ENCODE results near the gene AMOTL1.
"Not testable (repeated sequence)": the region's sequence is repeated elsewhere in the genome, so short reads cannot be mapped to it uniquely, and the experiment has no call there.

The AMOTL1 gene

DNA sequence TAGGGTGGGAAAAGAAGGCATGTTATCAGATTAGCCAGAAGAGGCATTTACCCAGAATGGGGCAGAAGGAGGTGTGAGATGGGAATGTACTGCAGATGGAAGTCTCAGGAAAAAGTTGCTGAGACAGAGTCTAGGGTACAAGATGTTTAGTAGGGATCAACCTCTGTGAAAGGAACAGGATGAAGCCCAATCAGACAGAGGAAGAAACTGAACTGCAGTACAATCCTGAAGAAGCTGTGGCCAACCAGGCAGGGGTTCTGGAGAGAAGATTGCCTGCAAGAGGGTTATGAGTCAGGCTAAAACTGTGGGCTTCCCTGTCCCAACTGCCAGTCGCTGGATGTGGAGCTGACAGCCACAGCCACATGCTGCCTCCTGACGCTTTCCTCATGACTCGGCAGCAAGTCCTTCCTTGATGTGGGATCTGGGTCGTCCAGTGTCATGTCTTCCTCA is 141.2 kb downstream of the AMOTL1 start:
- Histone ChIP-seq H3K9ac (ENCODE audit: low read depth, low read length) (no peak overlapping the region), H3K9me3 (replicated peaks; ENCODE audit: low read length) (no peaks in the 10 kb centered on the region), H3K4me2 (ENCODE audit: low read length) (no peak overlapping the region), H3K27me3 (ENCODE audit: control insufficient read depth, insufficient read depth, low read length) (no peaks in the 10 kb centered on the region), H3K36me3 (ENCODE audit: insufficient read depth, low read length) (peaks cover 3% of the 10 kb centered on the region), H3K4me1 (ENCODE audit: control insufficient read depth, insufficient read depth, low read length) (no peaks in the 10 kb centered on the region), H3K4me3 (ENCODE audit: low read length) (no peak overlapping the region)

DNA sequence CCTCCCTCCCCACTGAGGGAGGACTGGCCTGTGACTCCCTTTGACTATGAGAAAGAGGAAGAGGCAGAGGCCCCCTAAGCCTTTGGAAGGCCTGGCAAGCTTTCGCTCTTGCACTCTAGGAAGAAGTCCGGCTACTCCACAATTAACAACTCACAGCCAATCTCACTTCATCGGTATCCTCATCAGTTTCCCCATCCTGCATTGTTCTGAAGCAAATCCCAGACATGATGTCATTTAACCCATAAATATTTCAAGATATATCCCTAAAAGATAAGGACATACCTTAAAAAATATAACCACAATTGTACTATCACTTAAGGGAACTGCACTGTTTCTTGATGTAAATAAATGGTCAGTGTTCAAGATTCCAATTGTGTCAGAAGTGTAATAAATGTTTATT is 142.1 kb downstream of the AMOTL1 start:
- Histone ChIP-seq H3K4me2 (ENCODE audit: low read length) (no peak overlapping the region), H3K9me3 (replicated peaks; ENCODE audit: low read length) (no peaks in the 10 kb centered on the region), H3K9ac (ENCODE audit: low read depth, low read length) (no peak overlapping the region), H3K27me3 (ENCODE audit: control insufficient read depth, insufficient read depth, low read length) (no peaks in the 10 kb centered on the region), H3K4me1 (ENCODE audit: control insufficient read depth, insufficient read depth, low read length) (no peaks in the 10 kb centered on the region), H3K4me3 (ENCODE audit: low read length) (no peak overlapping the region), H3K36me3 (ENCODE audit: insufficient read depth, low read length) (no peaks in the 10 kb centered on the region)

DNA sequence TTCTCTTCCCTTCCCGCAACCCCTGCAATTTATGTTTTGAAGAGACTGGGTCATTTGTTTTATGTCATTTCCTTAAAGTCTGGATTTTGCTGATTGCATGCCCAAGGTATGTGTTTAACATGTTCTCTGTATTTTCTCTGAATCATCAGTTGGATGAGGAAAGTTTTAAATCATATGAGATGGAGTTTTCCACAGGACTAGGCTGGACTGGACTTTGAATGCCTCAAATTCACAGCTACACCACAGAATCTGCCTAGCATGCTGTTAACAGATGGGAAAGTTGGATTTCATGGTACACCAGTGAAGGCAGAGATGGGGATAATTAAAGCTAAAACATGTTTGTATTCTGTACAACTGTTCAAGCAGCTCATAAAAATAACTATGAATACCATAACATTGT is 142.6 kb downstream of the AMOTL1 start:
- H3K4me2 ChIP-seq (ENCODE audit: low read length), result no peak overlapping the region
- no peak overlapping the region for H3K4me3 ChIP-seq (ENCODE audit: low read length)
- no peaks in the 10 kb centered on the region for H3K36me3 ChIP-seq (ENCODE audit: insufficient read depth, low read length)
- H3K9me3 ChIP-seq (replicated peaks; ENCODE audit: low read length), result no peaks in the 10 kb centered on the region
- no peaks in the 10 kb centered on the region for H3K27me3 ChIP-seq (ENCODE audit: control insufficient read depth, insufficient read depth, low read length)
- no peaks in the 10 kb centered on the region for H3K4me1 ChIP-seq (ENCODE audit: control insufficient read depth, insufficient read depth, low read length)
- no peak overlapping the region for H3K9ac ChIP-seq (ENCODE audit: low read depth, low read length)

DNA sequence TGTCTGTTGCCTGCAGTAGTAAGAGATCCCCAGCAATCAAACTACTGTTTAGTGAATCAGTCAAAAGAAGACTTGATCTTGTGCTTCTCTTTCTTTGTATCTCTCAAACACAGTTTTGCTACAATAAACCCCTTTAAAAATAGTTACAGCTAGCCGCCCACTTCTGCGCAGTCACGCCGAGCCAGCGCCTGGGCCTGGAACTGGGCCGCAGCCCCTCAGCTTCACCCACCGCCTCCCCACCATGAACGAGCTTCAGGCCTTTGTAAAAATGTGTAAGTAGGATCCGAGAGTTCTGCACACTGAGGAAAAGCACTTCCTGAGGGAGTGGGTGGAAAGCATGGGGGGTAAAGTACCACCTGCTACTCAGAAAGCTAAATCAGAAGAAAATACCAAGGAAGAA is 144.7 kb downstream of the AMOTL1 start:
- Histone ChIP-seq H3K9ac (ENCODE audit: low read depth, low read length) (no peak overlapping the region), H3K27me3 (ENCODE audit: control insufficient read depth, insufficient read depth, low read length) (no peaks in the 10 kb centered on the region), H3K36me3 (ENCODE audit: insufficient read depth, low read length) (no peaks in the 10 kb centered on the region), H3K4me2 (ENCODE audit: low read length) (no peak overlapping the region), H3K4me3 (ENCODE audit: low read length) (no peak overlapping the region), H3K4me1 (ENCODE audit: control insufficient read depth, insufficient read depth, low read length) (no peaks in the 10 kb centered on the region), H3K9me3 (replicated peaks; ENCODE audit: low read length) (no peaks in the 10 kb centered on the region)

DNA sequence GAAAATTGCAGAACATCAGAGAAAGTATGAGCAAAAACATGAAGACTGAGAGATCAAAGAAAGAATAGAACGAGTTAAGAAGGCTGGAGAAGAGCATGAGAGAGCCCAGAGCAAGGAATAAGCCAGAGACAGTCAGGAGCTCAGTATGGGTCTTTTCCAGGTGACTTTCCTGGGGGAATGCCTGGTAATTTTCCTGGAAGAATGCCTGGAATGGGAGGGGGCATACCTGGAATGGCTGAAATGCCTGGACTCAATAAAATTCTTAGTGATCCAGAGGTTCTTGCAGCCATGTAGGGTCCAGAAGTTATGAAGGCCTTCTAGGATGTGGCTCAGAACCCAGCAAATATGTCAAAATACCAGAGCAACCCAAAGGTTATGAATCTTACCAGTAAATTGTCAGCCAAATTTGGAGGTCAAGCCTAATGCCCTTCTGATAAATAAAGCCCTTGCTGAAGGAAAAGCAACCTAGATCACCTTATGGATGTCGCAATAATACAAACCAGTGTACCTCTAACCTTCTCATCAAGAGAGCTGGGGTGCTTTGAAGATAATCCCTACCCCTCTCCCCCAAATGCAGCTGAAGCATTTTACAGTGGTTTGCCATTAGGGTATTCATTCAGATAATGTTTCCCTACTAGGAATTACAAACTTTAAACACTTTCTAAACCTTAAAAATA is 145.7 kb downstream of the AMOTL1 start:
- H3K9ac ChIP-seq (ENCODE audit: low read depth, low read length); H3K4me1 ChIP-seq (ENCODE audit: control insufficient read depth, insufficient read depth, low read length); H3K4me2 ChIP-seq (ENCODE audit: low read length); H3K4me3 ChIP-seq (ENCODE audit: low read length); H3K9me3 ChIP-seq (replicated peaks; ENCODE audit: low read length); H3K27me3 ChIP-seq (ENCODE audit: control insufficient read depth, insufficient read depth, low read length); H3K36me3 ChIP-seq (ENCODE audit: insufficient read depth, low read length): not testable (repeated sequence)

DNA sequence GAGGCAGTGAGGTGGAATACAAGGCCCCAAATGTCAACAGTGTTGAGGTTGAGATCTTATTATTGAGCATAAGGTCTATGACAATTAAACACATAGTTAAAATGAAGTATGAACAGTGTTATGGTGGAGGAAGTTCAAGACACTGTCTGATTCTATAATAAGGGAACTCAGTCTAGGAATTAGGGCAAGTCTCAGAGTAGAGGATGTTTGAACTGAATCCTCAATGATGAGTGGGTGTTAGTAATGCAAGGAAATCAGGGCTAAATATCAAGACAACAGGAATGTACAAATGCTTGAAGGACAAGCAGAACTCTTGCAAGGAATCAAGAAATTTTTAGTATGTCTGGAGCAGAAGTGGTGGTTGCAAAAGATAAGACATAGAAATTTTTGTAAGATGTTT is 152.2 kb downstream of the AMOTL1 start:
- no peaks in the 10 kb centered on the region for H3K9me3 ChIP-seq (replicated peaks; ENCODE audit: low read length)

DNA sequence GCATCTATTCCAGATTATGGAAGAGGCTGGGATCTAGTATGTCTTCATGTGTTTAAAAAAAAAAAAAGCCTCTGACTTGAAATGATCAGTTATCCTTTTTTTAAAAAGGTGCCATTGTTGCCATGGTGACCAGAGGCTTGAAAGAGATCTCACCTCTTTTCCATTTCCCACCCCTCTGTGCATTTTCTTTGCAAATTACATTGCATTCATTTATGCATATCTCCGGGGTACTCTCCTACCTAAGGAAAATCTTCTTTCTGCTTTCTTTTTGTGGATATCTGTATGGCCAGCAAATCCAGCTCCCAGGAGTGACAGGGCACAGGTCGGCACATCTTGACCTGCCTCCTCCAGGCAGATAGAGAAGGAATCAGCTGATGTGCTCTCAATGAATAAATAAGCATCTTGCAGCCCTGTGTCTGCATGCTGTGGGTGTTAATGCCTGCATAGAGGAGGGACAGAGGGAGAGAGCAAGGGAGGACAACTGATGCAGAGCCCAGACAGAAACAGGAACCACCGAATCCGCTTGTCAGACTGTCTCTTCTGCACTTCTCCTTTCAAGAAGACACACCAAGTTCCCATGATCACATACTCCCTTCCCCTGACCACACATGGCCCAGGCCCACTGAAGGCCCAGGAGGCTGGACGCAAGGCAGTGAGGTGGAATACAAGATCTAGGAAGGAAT is 154.3 kb downstream of the AMOTL1 start:
- no peak overlapping the region for H3K4me2 ChIP-seq (ENCODE audit: low read length)
- H3K4me1 ChIP-seq (ENCODE audit: control insufficient read depth, insufficient read depth, low read length), result peaks cover 16% of the 10 kb centered on the region
- no peaks in the 10 kb centered on the region for H3K36me3 ChIP-seq (ENCODE audit: insufficient read depth, low read length)
- no peaks in the 10 kb centered on the region for H3K9me3 ChIP-seq (replicated peaks; ENCODE audit: low read length)
- H3K27me3 ChIP-seq (ENCODE audit: control insufficient read depth, insufficient read depth, low read length), result no peaks in the 10 kb centered on the region
- no peak overlapping the region for H3K4me3 ChIP-seq (ENCODE audit: low read length)
- H3K9ac ChIP-seq (ENCODE audit: low read depth, low read length), result no peak overlapping the region

More for the DNA sequence above, 152.2 kb downstream of the AMOTL1 start:
- no peaks in the 10 kb centered on the region for H3K27me3 ChIP-seq (ENCODE audit: control insufficient read depth, insufficient read depth, low read length)
- no peaks in the 10 kb centered on the region for H3K4me1 ChIP-seq (ENCODE audit: control insufficient read depth, insufficient read depth, low read length)
- no peak overlapping the region for H3K4me3 ChIP-seq (ENCODE audit: low read length)
- no peaks in the 10 kb centered on the region for H3K36me3 ChIP-seq (ENCODE audit: insufficient read depth, low read length)
- no peak overlapping the region for H3K4me2 ChIP-seq (ENCODE audit: low read length)
- H3K9ac ChIP-seq (ENCODE audit: low read depth, low read length), result no peak overlapping the region

DNA sequence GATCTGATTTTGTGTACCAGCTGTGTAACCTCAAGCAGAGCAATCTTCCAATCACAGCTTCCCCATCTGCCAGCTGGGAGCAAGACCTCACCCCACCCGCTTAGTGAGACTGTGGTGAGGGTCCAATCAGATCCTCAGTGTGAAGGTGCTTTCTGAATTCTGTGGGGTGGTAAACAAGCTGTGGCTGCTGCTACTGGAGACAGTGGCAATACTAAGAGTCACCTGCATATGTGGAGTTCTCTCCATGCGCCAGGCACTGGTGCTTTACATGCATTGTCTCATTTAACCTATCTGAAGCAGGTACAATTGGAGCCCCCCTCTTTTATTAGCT is 154.8 kb downstream of the AMOTL1 start:
- Histone ChIP-seq H3K4me3 (ENCODE audit: low read length) (no peak overlapping the region), H3K27me3 (ENCODE audit: control insufficient read depth, insufficient read depth, low read length) (no peaks in the 10 kb centered on the region), H3K36me3 (ENCODE audit: insufficient read depth, low read length) (no peaks in the 10 kb centered on the region), H3K9me3 (replicated peaks; ENCODE audit: low read length) (no peaks in the 10 kb centered on the region), H3K4me1 (ENCODE audit: control insufficient read depth, insufficient read depth, low read length) (peaks cover 21% of the 10 kb centered on the region), H3K9ac (ENCODE audit: low read depth, low read length) (no peak overlapping the region), H3K4me2 (ENCODE audit: low read length) (no peak overlapping the region)

DNA sequence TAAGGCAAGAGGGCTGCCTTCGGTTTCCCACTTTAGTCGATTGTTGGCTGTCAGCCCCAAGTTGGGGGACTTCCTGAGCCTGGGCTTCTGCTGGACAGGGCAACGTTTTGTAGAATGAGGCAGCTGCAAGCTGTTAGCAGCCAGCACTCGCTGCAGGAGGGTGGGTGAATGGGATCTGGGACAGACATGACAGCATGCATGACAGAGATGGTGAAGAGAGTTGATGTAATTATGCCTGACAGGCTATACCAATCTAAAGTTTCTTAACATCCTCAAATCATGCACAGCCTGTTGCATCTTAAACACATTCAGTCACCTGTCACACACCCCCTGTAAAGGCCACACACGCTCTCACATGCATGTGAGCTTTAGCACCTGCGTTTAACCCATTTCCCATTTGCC is 156.0 kb downstream of the AMOTL1 start:
- no peak overlapping the region for H3K4me3 ChIP-seq (ENCODE audit: low read length)
- H3K4me2 ChIP-seq (ENCODE audit: low read length), result no peak overlapping the region
- H3K4me1 ChIP-seq (ENCODE audit: control insufficient read depth, insufficient read depth, low read length), result peaks cover 31% of the 10 kb centered on the region
- H3K27me3 ChIP-seq (ENCODE audit: control insufficient read depth, insufficient read depth, low read length), result no peaks in the 10 kb centered on the region
- H3K9me3 ChIP-seq (replicated peaks; ENCODE audit: low read length), result no peaks in the 10 kb centered on the region
- no peaks in the 10 kb centered on the region for H3K36me3 ChIP-seq (ENCODE audit: insufficient read depth, low read length)
- no peak overlapping the region for H3K9ac ChIP-seq (ENCODE audit: low read depth, low read length)

DNA sequence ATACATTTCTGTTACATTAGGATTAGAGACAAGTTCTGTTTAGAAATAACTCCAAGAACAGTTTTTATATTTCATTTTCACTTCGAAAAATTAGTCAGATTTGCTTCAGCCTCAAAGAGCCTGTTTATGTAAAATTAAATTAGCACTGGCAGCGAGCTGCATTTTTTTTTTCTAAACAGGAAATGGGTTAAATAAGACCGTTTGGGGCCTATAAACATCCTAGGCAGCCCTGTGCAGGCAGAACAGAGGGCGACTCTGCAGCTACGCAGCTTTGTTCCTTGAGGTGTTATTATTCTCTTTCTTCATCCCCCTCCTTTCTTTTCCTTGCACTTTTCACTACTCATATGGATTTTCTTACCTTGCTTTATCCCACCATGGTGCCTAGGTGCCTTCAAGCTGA is 156.5 kb downstream of the AMOTL1 start:
- Histone ChIP-seq H3K4me3 (ENCODE audit: low read length) (no peak overlapping the region), H3K4me2 (ENCODE audit: low read length) (no peak overlapping the region), H3K4me1 (ENCODE audit: control insufficient read depth, insufficient read depth, low read length) (peaks cover 31% of the 10 kb centered on the region), H3K27me3 (ENCODE audit: control insufficient read depth, insufficient read depth, low read length) (no peaks in the 10 kb centered on the region), H3K9me3 (replicated peaks; ENCODE audit: low read length) (no peaks in the 10 kb centered on the region), H3K36me3 (ENCODE audit: insufficient read depth, low read length) (no peaks in the 10 kb centered on the region), H3K9ac (ENCODE audit: low read depth, low read length) (no peak overlapping the region)

DNA sequence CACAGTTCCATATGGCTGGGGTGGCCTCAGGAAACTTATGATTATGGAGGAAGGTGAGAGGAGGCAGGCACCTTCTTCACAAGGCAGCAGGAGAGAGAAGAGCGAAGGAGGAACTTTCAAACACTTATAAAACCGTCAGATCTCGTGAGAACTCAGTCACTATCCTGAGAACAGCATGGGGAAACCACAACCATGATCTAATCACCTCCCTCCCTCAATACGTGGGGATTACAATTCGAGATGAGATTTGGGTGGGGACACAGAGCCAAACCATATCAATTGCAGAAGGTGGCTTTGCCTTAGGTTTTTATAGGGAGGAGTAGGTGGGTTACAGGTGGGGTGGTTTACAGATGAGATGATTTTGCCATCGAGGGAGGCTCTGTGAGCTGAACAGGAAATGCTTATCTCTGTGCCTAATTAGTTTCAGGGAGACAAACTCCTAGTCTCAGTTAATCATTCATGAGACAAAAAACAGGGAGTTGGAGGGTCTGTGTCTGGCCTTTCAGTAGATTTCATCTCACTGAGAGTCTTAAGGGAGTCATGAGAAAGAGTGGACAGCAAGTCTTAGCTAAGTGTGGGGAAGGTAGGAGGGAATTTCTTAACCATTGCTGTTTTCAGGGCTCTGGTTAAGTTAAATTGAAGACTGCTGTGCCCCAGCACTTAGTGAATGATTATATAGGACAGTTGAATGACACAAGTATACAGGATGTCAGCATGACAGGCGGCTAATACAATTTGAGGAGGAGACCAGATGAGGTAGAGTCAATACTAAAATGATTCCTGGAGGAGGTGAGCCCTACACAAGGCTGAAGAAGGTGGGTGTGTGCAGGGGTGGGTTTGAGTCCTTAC is 157.5 kb downstream of the AMOTL1 start:
- Histone ChIP-seq H3K4me2 (ENCODE audit: low read length) (no peak overlapping the region), H3K4me1 (ENCODE audit: control insufficient read depth, insufficient read depth, low read length) (peaks cover 31% of the 10 kb centered on the region), H3K9ac (ENCODE audit: low read depth, low read length) (peak overlapping the region; percentile 19), H3K9me3 (replicated peaks; ENCODE audit: low read length) (no peaks in the 10 kb centered on the region), H3K36me3 (ENCODE audit: insufficient read depth, low read length) (no peaks in the 10 kb centered on the region), H3K27me3 (ENCODE audit: control insufficient read depth, insufficient read depth, low read length) (no peaks in the 10 kb centered on the region), H3K4me3 (ENCODE audit: low read length) (no peak overlapping the region)

All from skeletal muscle satellite cell (primary cell).